Lower leg skin (tissue), 4 donors: ENCODE data around the gene TOR1AIP2. TPM values are rescaled to one million over a fixed set of nuclear protein-coding genes. Genes with fewer than 3 reads are reported as not detected.
"Not testable (repeated sequence)": the region's sequence is repeated elsewhere in the genome, so short reads cannot be mapped to it uniquely, and the experiment has no call there.

Experiments
- DNase-seq, 2 donors: peaks; one replicate each; pipeline ENCODE4 v3.0.0-alpha.2; 2019; ENCODE audit warnings: low spot score in 2 of 2
- H3K4me3 ChIP-seq: fragments of 200-600 bp; sonication (generic); 2 replicates; pipeline ENCODE4 v1.5.1; 2017; ENCODE audit warnings: mild to moderate bottlenecking, low read depth; ENCODE audit not compliant: poor library complexity, severe bottlenecking
- POLR2A ChIP-seq, 2 donors: fragments of 450-650 bp; IDR thresholded peaks; one replicate each; pipeline ENCODE4 v1.6.1; 2016 to 2017; ENCODE audit warnings: antibody characterized with exemption in 2 of 2, mild to moderate bottlenecking in 1 of 2, moderate library complexity in 1 of 2
- WGBS, 2 donors: methylation state at CpG; one replicate each; pipeline ENCODE4 v1.1.5; 2018; 5-methylcytosine and 5-hydroxymethylcytosine counted together
- intact Hi-C: fragments of 100-400 bp; cut with DNase I; formaldehyde crosslinking; loops from one replicate; pipeline ENCODE4 v1.15.0; 2023; ENCODE audit warnings: low total_unique reads
- total RNA-seq, 4 donors: library from RNA; depleted of rRNA; stranded (reverse); fragments of >200 nt; gene quantifications; one replicate each; pipeline ENCODE4 v1.1.0, GENCODE V29; 2016
- TF ChIP-seq, protein P1 (sequence below), 3 donors: fragments of 450-650 bp; IDR thresholded peaks; one replicate each; pipeline ENCODE4 v1.5.1; 2016; ENCODE audit warnings: antibody characterized with exemption in 3 of 3, mild to moderate bottlenecking in 3 of 3, moderate library complexity in 2 of 3

The TOR1AIP2 gene
- total RNA-seq, 4 donors from 2014 or later = 81.5 to 108 (median 91.3) TPM

DNA sequence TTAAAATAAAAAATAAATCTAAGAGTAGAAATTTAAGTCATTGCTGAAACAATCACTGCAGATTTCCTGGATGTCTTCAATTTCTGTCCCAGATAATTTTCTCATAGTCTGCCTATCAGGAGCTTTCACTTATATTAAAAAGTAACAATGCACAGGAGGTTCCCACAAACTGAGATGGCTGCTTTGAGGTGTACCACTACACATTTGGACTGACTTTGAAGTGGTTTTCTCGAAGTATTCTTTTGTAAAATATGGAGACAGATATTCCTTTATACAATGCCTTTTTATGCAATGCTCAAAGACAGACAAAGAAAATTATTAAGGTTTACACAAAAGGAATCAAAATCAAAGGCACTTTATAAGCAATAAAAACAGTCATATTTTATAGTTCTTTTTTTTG lies 24.5 kb downstream of the TOR1AIP2 start:
- no peak overlapping the region for H3K4me3 ChIP-seq
- intact Hi-C loops = no loop called here
- WGBS, 2 donors = 73 to 80% methylated on average over 1 of the region's 1 CpG

DNA sequence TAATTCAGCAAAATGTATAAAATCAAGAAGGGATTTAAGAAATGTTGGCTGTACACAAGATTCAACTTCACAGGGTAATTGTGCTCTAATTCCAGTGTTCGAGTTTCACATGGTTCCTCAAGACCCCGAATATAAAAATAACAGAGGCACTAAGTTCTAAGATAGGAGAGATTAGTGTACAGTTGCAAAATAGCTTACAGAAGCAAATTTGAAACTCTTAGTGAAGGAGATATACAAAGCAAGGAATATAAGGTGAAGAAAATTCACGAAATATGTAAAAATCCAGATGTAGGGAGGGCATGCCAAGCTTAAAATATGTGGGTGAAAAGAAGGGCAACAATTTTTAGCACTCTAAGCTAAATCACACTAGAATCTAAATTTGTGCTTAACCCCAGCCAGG lies 29.4 kb downstream of the TOR1AIP2 start:
- TF ChIP-seq POLR2A (IDR thresholded peaks at IDR 0.05) = no peak
- TF ChIP-seq, protein P1, sequence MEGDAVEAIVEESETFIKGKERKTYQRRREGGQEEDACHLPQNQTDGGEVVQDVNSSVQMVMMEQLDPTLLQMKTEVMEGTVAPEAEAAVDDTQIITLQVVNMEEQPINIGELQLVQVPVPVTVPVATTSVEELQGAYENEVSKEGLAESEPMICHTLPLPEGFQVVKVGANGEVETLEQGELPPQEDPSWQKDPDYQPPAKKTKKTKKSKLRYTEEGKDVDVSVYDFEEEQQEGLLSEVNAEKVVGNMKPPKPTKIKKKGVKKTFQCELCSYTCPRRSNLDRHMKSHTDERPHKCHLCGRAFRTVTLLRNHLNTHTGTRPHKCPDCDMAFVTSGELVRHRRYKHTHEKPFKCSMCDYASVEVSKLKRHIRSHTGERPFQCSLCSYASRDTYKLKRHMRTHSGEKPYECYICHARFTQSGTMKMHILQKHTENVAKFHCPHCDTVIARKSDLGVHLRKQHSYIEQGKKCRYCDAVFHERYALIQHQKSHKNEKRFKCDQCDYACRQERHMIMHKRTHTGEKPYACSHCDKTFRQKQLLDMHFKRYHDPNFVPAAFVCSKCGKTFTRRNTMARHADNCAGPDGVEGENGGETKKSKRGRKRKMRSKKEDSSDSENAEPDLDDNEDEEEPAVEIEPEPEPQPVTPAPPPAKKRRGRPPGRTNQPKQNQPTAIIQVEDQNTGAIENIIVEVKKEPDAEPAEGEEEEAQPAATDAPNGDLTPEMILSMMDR (IDR thresholded peaks at IDR 0.05) = no peak
- intact Hi-C loops = no loop called here
- WGBS, 2 donors = 98% methylated on average over 3 of the region's 3 CpGs
- no peak for DNase-seq
- H3K4me3 ChIP-seq = no peak overlapping the region

More for the DNA sequence above, 24.5 kb downstream of the TOR1AIP2 start:
- DNase-seq = no peak
- TF ChIP-seq, protein P1 (IDR thresholded peaks at IDR 0.05) = no peak
- TF ChIP-seq POLR2A (IDR thresholded peaks at IDR 0.05) = no peak

DNA sequence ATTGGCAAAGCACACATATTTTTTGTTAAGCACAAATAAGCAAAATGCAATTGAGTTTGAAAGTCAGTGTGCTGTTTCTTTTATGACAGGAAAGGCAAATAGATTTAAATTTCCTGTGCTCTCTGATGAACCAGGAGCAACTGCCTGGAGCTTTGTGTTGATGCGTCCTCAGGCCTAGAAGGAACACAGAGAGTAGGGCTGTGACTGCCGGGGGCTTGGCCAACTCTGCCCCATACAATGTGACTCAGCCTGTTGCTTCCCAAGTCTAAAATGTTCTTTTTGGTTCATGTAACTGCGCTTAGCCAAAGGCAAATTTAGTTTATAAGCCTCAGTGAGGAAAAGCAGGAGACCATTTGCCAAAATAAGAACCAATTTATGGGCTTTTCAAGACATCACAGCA lies 37.5 kb downstream of the TOR1AIP2 start:
- TF ChIP-seq, protein P1 (IDR thresholded peaks at IDR 0.05) = no peak
- intact Hi-C loops = no loop called here
- H3K4me3 ChIP-seq = no peak overlapping the region
- no peak for DNase-seq
- 82 to 91% methylated on average over 3 of the region's 3 CpGs for WGBS, 2 donors

DNA sequence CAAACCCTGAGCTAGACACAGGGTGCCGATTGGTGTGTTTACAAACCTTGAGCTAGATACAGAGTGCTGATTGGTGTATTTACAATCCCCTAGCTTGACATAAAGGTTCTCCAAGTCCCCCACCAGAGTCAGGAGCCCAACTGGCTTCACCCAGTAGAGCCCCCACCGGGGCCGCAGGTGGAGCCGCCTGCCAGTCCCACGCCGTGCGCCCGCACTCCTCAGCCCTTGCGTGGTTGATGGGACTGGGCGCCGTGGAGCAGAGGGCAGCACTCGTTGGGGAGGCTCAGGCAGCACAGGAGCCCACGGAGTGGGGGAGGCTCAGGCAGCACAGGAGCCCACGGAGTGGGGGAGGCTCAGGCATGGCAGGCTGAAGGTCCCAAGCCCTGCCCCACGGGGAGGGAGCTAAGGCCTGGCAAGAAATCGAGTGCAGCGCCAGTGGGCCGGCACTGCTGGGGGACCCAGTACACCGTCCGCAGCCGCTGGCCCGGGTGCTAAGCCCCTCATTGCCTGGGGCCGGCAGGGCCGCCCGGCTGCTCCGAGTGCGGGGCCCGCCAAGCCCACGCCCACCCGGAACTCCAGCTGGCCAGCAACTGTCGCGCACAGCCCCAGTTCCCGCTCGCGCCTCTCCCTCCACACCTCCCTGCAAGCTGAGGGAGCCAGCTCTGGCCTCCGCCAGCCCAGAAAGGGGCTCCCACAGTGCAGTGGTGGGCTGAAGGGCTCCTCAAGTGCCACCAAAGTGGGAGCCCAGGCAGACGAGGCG lies 40.7 kb downstream of the TOR1AIP2 start:
- WGBS, 2 donors = 96 to 97% methylated on average over 23 to 37 of the region's 38 CpGs
- DNase-seq, H3K4me3 ChIP-seq, intact Hi-C loops: not testable (repeated sequence)

DNA sequence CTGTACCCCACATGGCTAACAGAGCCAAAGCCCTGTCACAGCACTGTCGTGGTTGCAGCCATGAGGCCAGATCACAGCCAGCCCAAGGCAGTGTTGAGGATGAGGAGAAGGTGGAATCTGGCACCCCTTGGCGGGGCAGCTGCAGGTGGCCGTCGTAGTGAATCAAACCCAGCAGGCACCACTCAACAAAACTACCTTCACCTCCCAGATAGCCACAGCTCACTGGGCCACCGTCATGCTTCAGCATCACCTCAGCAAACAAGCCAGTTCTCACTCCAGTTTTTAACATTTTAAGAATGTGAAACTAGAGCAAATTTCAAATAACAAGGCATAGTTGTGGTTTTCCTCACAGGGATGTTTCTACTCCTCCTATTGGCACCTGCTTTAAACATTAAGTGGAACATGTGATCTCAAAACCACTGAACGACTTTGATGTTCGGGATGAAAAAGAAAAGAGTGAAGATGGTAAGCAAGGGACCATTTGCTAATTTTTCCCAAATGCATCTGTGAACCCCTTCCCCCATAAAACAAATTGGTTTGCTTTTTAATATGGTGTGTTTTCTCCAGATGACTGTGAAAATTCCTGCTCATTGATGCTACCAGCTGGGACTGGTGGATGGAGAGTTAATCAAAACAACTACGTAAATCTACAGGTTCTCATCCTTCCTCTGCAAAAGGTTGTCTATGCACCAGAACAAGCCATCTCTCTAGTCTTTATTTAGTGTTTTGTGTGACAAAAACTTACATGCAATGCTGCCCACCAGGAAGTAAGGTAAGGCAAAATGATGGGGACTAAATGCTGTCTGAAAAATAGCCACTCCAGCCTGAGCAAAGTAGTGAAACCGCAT lies 45.5 kb downstream of the TOR1AIP2 start:
- no peak overlapping the region for H3K4me3 ChIP-seq
- 63 to 69% methylated on average over 9 of the region's 9 CpGs for WGBS, 2 donors
- no peak for TF ChIP-seq POLR2A (IDR thresholded peaks at IDR 0.05)
- TF ChIP-seq, protein P1 (IDR thresholded peaks at IDR 0.05) = no peak
- intact Hi-C loops = no loop called here
- DNase-seq = no peak

DNA sequence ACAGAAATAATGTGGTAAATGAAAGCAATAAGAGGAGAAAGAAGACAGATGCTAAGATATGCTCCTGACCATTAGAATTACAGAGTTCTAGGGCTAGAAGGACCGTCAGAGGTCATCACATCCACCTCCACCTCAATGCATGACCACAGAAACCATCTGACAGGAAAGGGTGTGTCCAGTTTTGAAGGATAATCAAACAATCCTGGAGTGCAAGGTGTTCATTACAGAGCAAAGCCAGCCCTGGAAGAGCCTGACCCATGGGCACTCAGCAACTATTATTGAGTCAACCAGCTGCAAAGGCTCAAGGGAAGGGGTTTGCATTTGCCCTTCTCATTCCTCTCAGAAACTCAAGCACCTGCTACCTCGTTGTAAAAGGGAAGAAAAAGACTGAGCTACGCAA lies 46.4 kb downstream of the TOR1AIP2 start:
- no peak for TF ChIP-seq POLR2A (IDR thresholded peaks at IDR 0.05)
- TF ChIP-seq, protein P1 (IDR thresholded peaks at IDR 0.05) = no peak
- 60 to 75% methylated on average over 3 of the region's 3 CpGs for WGBS, 2 donors
- DNase-seq = no peak
- no peak overlapping the region for H3K4me3 ChIP-seq
- intact Hi-C loops = no loop called here
